Mammary epithelial cell (primary cell): ENCODE measurements around the gene PLXNA1.

Experiments
- CTCF ChIP-seq, 2 donors: IDR thresholded peaks in 1 of 2; conservative IDR thresholded peaks in 1 of 2; 2 replicates each; pipeline ENCODE4 v1.5.1; 2011 to 2012; ENCODE audit warnings: inconsistent platforms in 2 of 2, low read length in 2 of 2, mild to moderate bottlenecking in 2 of 2, control low read depth in 1 of 2, low read depth in 1 of 2; ENCODE audit not compliant: insufficient read depth in 1 of 2; ENCODE audit errors: extremely low read depth in 1 of 2
- EZH2 ChIP-seq: IDR thresholded peaks from 2 replicates; pipeline ENCODE4 v1.6.1; 2012; ENCODE audit warnings: low read length, inconsistent platforms, borderline replicate concordance

GRCh38 chr3:127004641-127005397, 21.9 kb downstream of the PLXNA1 start:
- TF ChIP-seq CTCF (conservative IDR thresholded peaks at IDR 0.05 in 1 of 2, IDR thresholded peaks at IDR 0.05 in 1 of 2; ENCODE audit: extremely low read depth in 1 of 2, insufficient read depth in 1 of 2, low read depth in 1 of 2, low read length in 2 of 2) = no peak
- no peak for TF ChIP-seq EZH2
